GM21529 (cell line): Measurements from ENCODE around the gene CBX5.
"Not testable (repeated sequence)": the region's sequence is repeated elsewhere in the genome, so short reads cannot be mapped to it uniquely, and the experiment has no call there.

Source experiments
- ATAC-seq: cut with Tn5 transposase; IDR thresholded peaks from one replicate; pipeline ENCODE4 v1.9.1; 2021; ENCODE audit not compliant: unreplicated experiment

CBX5 gene

GRCh38 chr12:54227927-54228326 lies 52.0 kb downstream of the CBX5 start:
- ATAC-seq = not testable (repeated sequence)

- no peak for ATAC-seq
These were observed 52.5 kb downstream of the CBX5 start for GRCh38 chr12:54227376-54227775.

- no peak for ATAC-seq
These were observed 54.3 kb downstream of the CBX5 start for GRCh38 chr12:54225666-54226065.

- no peak for ATAC-seq
These were observed 57.3 kb downstream of the CBX5 start for GRCh38 chr12:54222609-54223008.

GRCh38 chr12:54221402-54221984 lies 58.4 kb downstream of the CBX5 start:
- no peak for ATAC-seq

GRCh38 chr12:54220567-54220966 lies 59.4 kb downstream of the CBX5 start:
- ATAC-seq = no peak

- ATAC-seq = no peak
These were observed 59.8 kb downstream of the CBX5 start for GRCh38 chr12:54220092-54220557.

GRCh38 chr12:54217774-54218241 lies 62.1 kb downstream of the CBX5 start:
- no peak for ATAC-seq

- ATAC-seq = no peak
These were observed 62.9 kb downstream of the CBX5 start for GRCh38 chr12:54216797-54217661.

GRCh38 chr12:54215989-54216796 lies 63.7 kb downstream of the CBX5 start:
- no peak for ATAC-seq

GRCh38 chr12:54214553-54215406 lies 65.1 kb downstream of the CBX5 start:
- ATAC-seq = peak; percentile 85

- ATAC-seq = no peak
These were observed 66.8 kb downstream of the CBX5 start for GRCh38 chr12:54213079-54213478.

GRCh38 chr12:54211920-54212319 lies 68.0 kb downstream of the CBX5 start:
- ATAC-seq = no peak

GRCh38 chr12:54210400-54210790 lies 69.5 kb downstream of the CBX5 start:
- ATAC-seq = no peak

- ATAC-seq = no peak
These were observed 71.3 kb downstream of the CBX5 start for GRCh38 chr12:54208591-54208990.

GRCh38 chr12:54207539-54208294 lies 72.2 kb downstream of the CBX5 start:
- peak; percentile 64 for ATAC-seq

- no peak for ATAC-seq
These were observed 73.1 kb downstream of the CBX5 start for GRCh38 chr12:54206791-54207190.

GRCh38 chr12:54204316-54204715 lies 75.6 kb downstream of the CBX5 start:
- no peak for ATAC-seq

- peak; percentile 51 for ATAC-seq
These were observed 78.7 kb downstream of the CBX5 start for GRCh38 chr12:54201001-54201794.
